Right lobe of liver (tissue), 6 donors: ENCODE results near the gene TRPM3. TPM values are rescaled to one million over a fixed set of nuclear protein-coding genes. Genes with fewer than 3 reads are reported as not detected.

Experiments
- ATAC-seq, 4 donors: fragments of 200-7000 bp; cut with Tn5 transposase; one replicate each; pipeline ENCODE4 v1.9.1; 2020; ENCODE audit warnings: mild to moderate bottlenecking in 4 of 4, moderate library complexity in 4 of 4
- DNase-seq, 3 donors: peaks; one replicate each; pipeline ENCODE4 v3.0.0-alpha.2; 2020
- H3K27ac ChIP-seq, 3 donors: fragments of 200-600 bp; one replicate each; pipeline ENCODE4 v1.8.0; 2022
- H3K27me3 ChIP-seq, 2 donors: fragments of 200-600 bp; one replicate each; pipeline ENCODE4 v1.8.0; 2022
- H3K36me3 ChIP-seq, 4 donors: fragments of 200-600 bp; sonication (generic) in 1 of 4; one replicate each; pipeline versions ENCODE4 v1.5.1 to v1.8.0; 2017 to 2022; ENCODE audit warnings: control low read depth in 1 of 4
- H3K4me1 ChIP-seq, 4 donors: fragments of 200-600 bp; sonication (generic) in 1 of 4; one replicate each; pipeline versions ENCODE4 v1.5.1 to v1.8.0; 2017 to 2022; ENCODE audit warnings: control low read depth in 1 of 4
- H3K4me3 ChIP-seq, 3 donors: fragments of 200-600 bp; one replicate each; pipeline ENCODE4 v1.8.0; 2022
- H3K9me3 ChIP-seq, 4 donors: fragments of 200-600 bp; sonication (generic) in 1 of 4; one replicate each; pipeline versions ENCODE4 v1.5.1 to v1.8.0; 2017 to 2022; ENCODE audit warnings: control low read depth in 1 of 4
- POLR2A ChIP-seq: fragments of 450-650 bp; IDR thresholded peaks from one replicate; pipeline ENCODE4 v1.6.1; 2017; ENCODE audit warnings: antibody characterized with exemption, mild to moderate bottlenecking
- WGBS: methylation state at CpG from one replicate; pipeline ENCODE4 v1.1.6; 2018; ENCODE audit warnings: low coverage, low lambda C conversion rate; ENCODE audit not compliant: insufficient coverage; ENCODE audit errors: missing lambda C conversion rate; 5-methylcytosine and 5-hydroxymethylcytosine counted together
- intact Hi-C, 2 donors: fragments of 100-400 bp; cut with DNase I; formaldehyde crosslinking; loops; one replicate each; pipeline versions ENCODE4 v1.11.2 to v1.14.1; 2022
- total RNA-seq, 6 experiments: library from RNA; depleted of rRNA in 2 of 6; stranded (reverse); fragments of >200 nt in 2 of 6; fragmentation: NEBNext Ultra II Directional in 3 of 6; extraction: Animal tissue kit (Norgen Biotek cat#: 25700) in 3 of 6; gene quantifications; one replicate each; pipeline versions ENCODE4 v1.1.0 to v1.2.4, GENCODE V29; 2016 to 2023
- TF ChIP-seq, protein P1 (sequence below), 4 donors: fragments of 200-600 bp in 3 of 4; fragments of 450-650 bp in 1 of 4; IDR thresholded peaks; one replicate each; pipeline versions ENCODE4 v1.5.1 to v1.8.0; 2016 to 2022; ENCODE audit warnings: antibody characterized with exemption in 4 of 4, mild to moderate bottlenecking in 2 of 4
- donor health status: DM: no; HTN: yes; CAD: no.
- donor health status: DM: no; HTN: no; CAD: no.
- donor health status: DM: no; HTN: no; CAD: no.
- donor health status: DM: no; HTN: yes; CAD: no.
- donor health status: DM: no; HTN: yes; CAD: no.

The TRPM3 gene
- total RNA-seq, 6 experiments from 2014 or later, result 0.26 to 0.56 (median 0.39) TPM

- H3K27ac ChIP-seq, result no peak overlapping the region
- H3K4me3 ChIP-seq, result no peak overlapping the region
- H3K9me3 ChIP-seq, result no peaks in the 10 kb centered on the region
- DNase-seq (no peak), ATAC-seq (no peak)
- no peaks in the 10 kb centered on the region for H3K4me1 ChIP-seq
- no peaks in the 10 kb centered on the region for H3K27me3 ChIP-seq
- intact Hi-C loops, result no loop called here
- TF ChIP-seq POLR2A, result no peak
- TF ChIP-seq, protein P1, sequence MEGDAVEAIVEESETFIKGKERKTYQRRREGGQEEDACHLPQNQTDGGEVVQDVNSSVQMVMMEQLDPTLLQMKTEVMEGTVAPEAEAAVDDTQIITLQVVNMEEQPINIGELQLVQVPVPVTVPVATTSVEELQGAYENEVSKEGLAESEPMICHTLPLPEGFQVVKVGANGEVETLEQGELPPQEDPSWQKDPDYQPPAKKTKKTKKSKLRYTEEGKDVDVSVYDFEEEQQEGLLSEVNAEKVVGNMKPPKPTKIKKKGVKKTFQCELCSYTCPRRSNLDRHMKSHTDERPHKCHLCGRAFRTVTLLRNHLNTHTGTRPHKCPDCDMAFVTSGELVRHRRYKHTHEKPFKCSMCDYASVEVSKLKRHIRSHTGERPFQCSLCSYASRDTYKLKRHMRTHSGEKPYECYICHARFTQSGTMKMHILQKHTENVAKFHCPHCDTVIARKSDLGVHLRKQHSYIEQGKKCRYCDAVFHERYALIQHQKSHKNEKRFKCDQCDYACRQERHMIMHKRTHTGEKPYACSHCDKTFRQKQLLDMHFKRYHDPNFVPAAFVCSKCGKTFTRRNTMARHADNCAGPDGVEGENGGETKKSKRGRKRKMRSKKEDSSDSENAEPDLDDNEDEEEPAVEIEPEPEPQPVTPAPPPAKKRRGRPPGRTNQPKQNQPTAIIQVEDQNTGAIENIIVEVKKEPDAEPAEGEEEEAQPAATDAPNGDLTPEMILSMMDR (IDR thresholded peaks at IDR 0.05), result no peak
- WGBS, result 72% methylated on average over 4 of the region's 4 CpGs
- no peaks in the 10 kb centered on the region for H3K36me3 ChIP-seq
These were observed 290.8 kb downstream of the TRPM3 start for GRCh38 chr9:70830618-70831017.

DNA sequence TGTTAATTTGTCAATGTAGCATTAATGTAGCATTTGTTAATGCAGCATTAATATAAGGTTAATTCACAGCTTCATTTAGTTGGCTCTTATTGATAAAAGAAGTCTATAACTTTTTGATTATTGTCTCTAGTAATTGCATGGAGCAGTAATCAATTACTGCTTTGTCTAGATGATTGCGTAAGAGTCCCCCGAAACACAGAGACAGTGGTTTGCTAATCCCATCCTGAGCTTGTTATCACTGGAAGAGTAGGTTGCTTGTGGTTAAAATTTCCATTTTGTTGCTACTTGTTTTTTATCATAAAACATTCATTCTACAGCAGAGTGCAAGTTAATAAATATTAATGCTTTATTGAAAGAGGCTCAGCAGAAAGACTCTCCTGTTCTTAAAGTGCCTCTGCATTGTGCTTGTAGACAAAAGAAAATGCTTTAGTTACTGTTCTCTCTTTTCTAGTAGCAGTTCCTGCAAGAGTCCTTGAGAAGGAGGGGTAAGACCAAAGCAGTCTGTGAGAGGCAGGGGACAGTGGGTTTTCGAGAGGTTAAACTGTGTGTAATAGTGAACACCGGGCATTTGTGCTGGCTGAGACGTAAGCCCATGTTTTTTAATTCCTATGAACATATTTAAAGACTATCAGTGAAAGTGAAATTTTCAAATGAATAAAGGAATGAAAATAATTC is 291.7 kb downstream of the TRPM3 start:
- Histone ChIP-seq H3K4me1 (no peaks in the 10 kb centered on the region), H3K27ac (no peak overlapping the region), H3K27me3 (no peaks in the 10 kb centered on the region), H3K4me3 (no peak overlapping the region), H3K36me3 (no peaks in the 10 kb centered on the region), H3K9me3 (no peaks in the 10 kb centered on the region)
- no peak for TF ChIP-seq POLR2A
- TF ChIP-seq, protein P1 (IDR thresholded peaks at IDR 0.05), result no peak
- WGBS, result 68% methylated on average over 5 of the region's 5 CpGs
- intact Hi-C loops, result no loop called here
- ATAC-seq (no peak), DNase-seq (no peak)

DNA sequence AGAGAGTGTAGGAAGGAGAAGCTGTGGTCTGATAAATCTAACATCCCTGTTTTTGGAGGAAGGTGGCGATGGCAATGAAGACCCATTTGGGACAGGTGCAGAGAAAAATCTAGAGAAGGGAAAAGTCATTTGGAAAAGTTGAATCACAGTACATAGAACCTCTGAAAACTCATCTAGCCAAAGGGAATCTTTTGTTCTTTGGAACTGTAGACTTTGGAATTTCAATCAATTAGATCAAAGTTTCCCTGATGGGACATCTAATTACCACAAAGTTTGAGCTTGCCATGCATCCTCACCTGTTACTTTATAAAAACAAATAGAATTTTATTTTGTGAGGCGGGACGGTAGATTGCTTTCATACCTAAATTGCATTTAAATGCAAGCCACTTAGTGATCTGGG is 294.9 kb downstream of the TRPM3 start:
- ATAC-seq (peak in 1 of 4 donors; percentile 28), DNase-seq (no peak)
- Histone ChIP-seq H3K9me3 (no peaks in the 10 kb centered on the region), H3K27me3 (no peaks in the 10 kb centered on the region), H3K4me1 (no peaks in the 10 kb centered on the region), H3K4me3 (no peak overlapping the region), H3K27ac (no peak overlapping the region), H3K36me3 (no peaks in the 10 kb centered on the region)
- WGBS, result 75% methylated on average over 3 of the region's 3 CpGs
- intact Hi-C loops, result no loop called here
- TF ChIP-seq, protein P1 (IDR thresholded peaks at IDR 0.05), result no peak
- TF ChIP-seq POLR2A, result no peak

DNA sequence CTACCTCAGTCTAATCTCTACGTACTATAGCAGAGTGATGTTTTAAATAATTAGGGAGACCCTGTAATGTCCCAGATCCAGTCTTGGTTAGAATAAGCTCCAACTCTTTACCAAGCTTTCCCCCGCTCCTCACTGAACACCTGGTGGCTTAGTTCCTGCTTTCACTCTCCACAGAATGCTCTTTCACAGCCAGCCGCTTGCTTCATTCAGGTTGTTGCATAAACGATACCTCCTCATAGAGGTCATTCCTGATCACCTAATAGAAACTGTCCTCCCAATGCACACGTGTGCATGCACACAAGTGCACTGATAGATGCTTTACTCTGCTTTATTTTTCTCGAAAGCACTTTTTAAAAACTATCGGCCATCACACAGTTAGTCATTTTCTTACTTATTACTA is 298.1 kb downstream of the TRPM3 start:
- 73% methylated on average over 7 of the region's 7 CpGs for WGBS
- Histone ChIP-seq H3K36me3 (no peaks in the 10 kb centered on the region), H3K4me1 (no peaks in the 10 kb centered on the region), H3K9me3 (no peaks in the 10 kb centered on the region), H3K4me3 (no peak overlapping the region), H3K27ac (no peak overlapping the region), H3K27me3 (no peaks in the 10 kb centered on the region)
- TF ChIP-seq, protein P1 (IDR thresholded peaks at IDR 0.05), result no peak
- no peak for TF ChIP-seq POLR2A
- peak in 1 of 4 donors; percentile 79 for ATAC-seq
- intact Hi-C loops, result no loop called here
- DNase-seq, result no peak
